Measurements from ENCODE around the gene FBLN1. TPM values are rescaled to one million over a fixed set of nuclear protein-coding genes. Genes with fewer than 3 reads are reported as not detected.

Gene FBLN1
- total RNA-seq, 1 experiment from 2014 or later: 23.4 TPM

GRCh38 chr22:45529971-45530575 lies 27.4 kb downstream of the FBLN1 start:
- no peak for DNase-seq (ENCODE audit: low read depth, low spot score)
- intact Hi-C loops (cut with micrococcal nuclease): no loop called here
- no TSS peak for BruUV-seq (replicated peaks)

More at GRCh38 chr22:45529971-45530575, 27.4 kb downstream of the FBLN1 start:
- Histone ChIP-seq H2AFZ (ENCODE audit: low read depth, low read length, poor library complexity, severe bottlenecking) (no peak overlapping the region), H3K9ac (ENCODE audit: low read length) (no peak overlapping the region), H3K9me3 (ENCODE audit: control insufficient read depth in 1 of 2, insufficient read depth in 1 of 2, low read depth in 1 of 2, low read length in 2 of 2) (no peaks in the 10 kb centered on the region), H4K20me1 (ENCODE audit: insufficient read depth) (no peaks in the 10 kb centered on the region), H3K36me3 (ENCODE audit: control insufficient read depth in 1 of 2, insufficient read depth in 2 of 2, low read length in 2 of 2) (no peaks in the 10 kb centered on the region), H3K27me3 (ENCODE audit: insufficient read depth, low read length) (no peaks in the 10 kb centered on the region), H3K4me3 (replicated peaks in 1 of 2; ENCODE audit: low read depth in 1 of 2, low read length in 2 of 2) (no peak overlapping the region), H3K4me1 (ENCODE audit: control insufficient read depth in 1 of 2, insufficient read depth in 2 of 2, low read length in 2 of 2) (no peaks in the 10 kb centered on the region), H3K27ac (ENCODE audit: low read depth, low read length) (no peak overlapping the region), H3K4me2 (ENCODE audit: low read length) (no peak overlapping the region), H3K9me2 (ENCODE audit: insufficient read depth) (no peaks in the 10 kb centered on the region), H3K79me2 (ENCODE audit: insufficient read depth, low read length) (no peaks in the 10 kb centered on the region)
- ATAC-seq: no peak
- ChIA-PET RAD21 (ENCODE audit: low non-redundant PET in 1 of 2, low total read pairs in 2 of 2, uncharacterized antibody in 2 of 2, unreplicated experiment in 2 of 2) (no interaction called here), CTCF (no interaction called here), POLR2A (no interaction called here)
- TF ChIP-seq JUND (IDR thresholded peaks at IDR 0.05): no peak
- no peak for TF ChIP-seq EZH2phosphoT487 (IDR thresholded peaks at IDR 0.05; ENCODE audit: borderline replicate concordance)
- no peak for TF ChIP-seq CBX3 (IDR thresholded peaks at IDR 0.05; ENCODE audit: low read depth)
- no peak for TF ChIP-seq CTCF (IDR thresholded peaks at IDR 0.05 in 2 of 3, conservative IDR thresholded peaks at IDR 0.05 in 1 of 3; ENCODE audit: borderline replicate concordance in 1 of 3, insufficient read depth in 1 of 3, low read depth in 2 of 3, low read length in 2 of 3)
- no peak for TF ChIP-seq ELF1 (IDR thresholded peaks at IDR 0.05; ENCODE audit: borderline replicate concordance, low read depth)
- TF ChIP-seq ZFX (IDR thresholded peaks at IDR 0.05): no peak
- no peak for TF ChIP-seq SIN3A (IDR thresholded peaks at IDR 0.05; ENCODE audit: low read depth)
- no peak for TF ChIP-seq RAD21 (IDR thresholded peaks at IDR 0.05; ENCODE audit: low read depth)
- TF ChIP-seq SP1 (IDR thresholded peaks at IDR 0.05; ENCODE audit: low read depth): no peak
- TF ChIP-seq CEBPB (IDR thresholded peaks at IDR 0.05; ENCODE audit: low read depth): no peak
- TF ChIP-seq, protein P1, sequence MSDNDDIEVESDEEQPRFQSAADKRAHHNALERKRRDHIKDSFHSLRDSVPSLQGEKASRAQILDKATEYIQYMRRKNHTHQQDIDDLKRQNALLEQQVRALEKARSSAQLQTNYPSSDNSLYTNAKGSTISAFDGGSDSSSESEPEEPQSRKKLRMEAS (IDR thresholded peaks at IDR 0.05): no peak
- TF ChIP-seq POLR2AphosphoS5 (IDR thresholded peaks at IDR 0.05; ENCODE audit: low read depth, low read length): no peak
- no peak for TF ChIP-seq YY1 (IDR thresholded peaks at IDR 0.05; ENCODE audit: extremely low read depth, insufficient replicate concordance, low read depth, low read length)
- TF ChIP-seq ZNF274 (IDR thresholded peaks at IDR 0.05; ENCODE audit: low read depth, low read length): no peak
- TF ChIP-seq EZH2 (IDR thresholded peaks at IDR 0.05): no peak
- TF ChIP-seq, protein P2, sequence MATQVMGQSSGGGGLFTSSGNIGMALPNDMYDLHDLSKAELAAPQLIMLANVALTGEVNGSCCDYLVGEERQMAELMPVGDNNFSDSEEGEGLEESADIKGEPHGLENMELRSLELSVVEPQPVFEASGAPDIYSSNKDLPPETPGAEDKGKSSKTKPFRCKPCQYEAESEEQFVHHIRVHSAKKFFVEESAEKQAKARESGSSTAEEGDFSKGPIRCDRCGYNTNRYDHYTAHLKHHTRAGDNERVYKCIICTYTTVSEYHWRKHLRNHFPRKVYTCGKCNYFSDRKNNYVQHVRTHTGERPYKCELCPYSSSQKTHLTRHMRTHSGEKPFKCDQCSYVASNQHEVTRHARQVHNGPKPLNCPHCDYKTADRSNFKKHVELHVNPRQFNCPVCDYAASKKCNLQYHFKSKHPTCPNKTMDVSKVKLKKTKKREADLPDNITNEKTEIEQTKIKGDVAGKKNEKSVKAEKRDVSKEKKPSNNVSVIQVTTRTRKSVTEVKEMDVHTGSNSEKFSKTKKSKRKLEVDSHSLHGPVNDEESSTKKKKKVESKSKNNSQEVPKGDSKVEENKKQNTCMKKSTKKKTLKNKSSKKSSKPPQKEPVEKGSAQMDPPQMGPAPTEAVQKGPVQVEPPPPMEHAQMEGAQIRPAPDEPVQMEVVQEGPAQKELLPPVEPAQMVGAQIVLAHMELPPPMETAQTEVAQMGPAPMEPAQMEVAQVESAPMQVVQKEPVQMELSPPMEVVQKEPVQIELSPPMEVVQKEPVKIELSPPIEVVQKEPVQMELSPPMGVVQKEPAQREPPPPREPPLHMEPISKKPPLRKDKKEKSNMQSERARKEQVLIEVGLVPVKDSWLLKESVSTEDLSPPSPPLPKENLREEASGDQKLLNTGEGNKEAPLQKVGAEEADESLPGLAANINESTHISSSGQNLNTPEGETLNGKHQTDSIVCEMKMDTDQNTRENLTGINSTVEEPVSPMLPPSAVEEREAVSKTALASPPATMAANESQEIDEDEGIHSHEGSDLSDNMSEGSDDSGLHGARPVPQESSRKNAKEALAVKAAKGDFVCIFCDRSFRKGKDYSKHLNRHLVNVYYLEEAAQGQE (IDR thresholded peaks at IDR 0.05; ENCODE audit: low read depth): no peak
- TF ChIP-seq EGR1 (IDR thresholded peaks at IDR 0.05; ENCODE audit: low read depth): no peak
- no peak for TF ChIP-seq POLR2A (IDR thresholded peaks at IDR 0.05; ENCODE audit: borderline replicate concordance, extremely low read depth, insufficient read depth, insufficient read length)
- TF ChIP-seq ATF3 (IDR thresholded peaks at IDR 0.05): no peak

Measured in HCT116 (cell line).